ELR (cell line): Measurements from ENCODE around the gene CTRB1.

Experiments used
- DNase-seq: peaks from one replicate; pipeline ENCODE4 v3.0.0-alpha.2; 2015; ENCODE audit warnings: low read depth

Gene CTRB1

DNA sequence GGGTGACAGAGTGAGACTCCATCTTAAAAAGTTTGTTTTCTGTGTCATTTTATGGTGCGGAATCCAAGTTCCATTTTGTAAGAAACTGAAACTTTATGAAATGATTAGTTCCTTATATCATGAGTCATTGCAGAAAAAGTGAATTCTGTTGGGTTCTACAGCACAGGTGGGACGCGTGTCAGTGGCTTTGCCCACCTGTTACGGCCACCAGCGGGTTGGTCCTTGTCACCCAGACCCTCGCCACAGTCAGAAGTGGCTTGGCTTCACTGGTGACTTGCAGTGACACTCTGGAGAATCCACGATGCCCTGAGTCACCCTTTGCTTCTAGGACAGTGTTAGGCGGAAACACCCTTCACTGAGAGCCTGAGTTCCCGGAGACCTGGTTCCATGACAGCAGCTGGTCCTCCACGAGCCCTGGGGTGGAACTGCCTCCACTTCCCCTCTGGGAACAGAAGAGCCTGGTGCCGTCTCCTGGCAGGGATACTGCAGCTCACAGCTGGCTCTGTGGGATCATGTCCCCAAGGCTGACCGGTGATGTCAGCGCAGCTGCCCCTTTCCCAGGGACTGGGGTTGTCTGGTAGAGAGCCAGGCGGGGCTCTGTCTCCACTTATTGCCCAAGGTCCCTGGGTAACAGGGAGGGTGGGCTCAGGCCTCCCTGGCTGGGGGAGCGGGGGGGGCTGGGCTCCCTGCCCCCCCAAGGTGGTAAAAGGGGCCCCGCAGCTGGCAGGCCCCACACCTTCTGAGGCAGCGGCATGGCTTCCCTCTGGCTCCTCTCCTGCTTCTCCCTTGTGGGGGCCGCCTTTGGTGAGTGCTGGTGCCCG is at the start of gene CTRB1:
Gene CTRB1, plus strand, starts transcription at position 733 of the 821 bp plus-strand sequence. Its CDS starts 20 bp downstream, at position 753.
- DNase-seq: no peak

DNA sequence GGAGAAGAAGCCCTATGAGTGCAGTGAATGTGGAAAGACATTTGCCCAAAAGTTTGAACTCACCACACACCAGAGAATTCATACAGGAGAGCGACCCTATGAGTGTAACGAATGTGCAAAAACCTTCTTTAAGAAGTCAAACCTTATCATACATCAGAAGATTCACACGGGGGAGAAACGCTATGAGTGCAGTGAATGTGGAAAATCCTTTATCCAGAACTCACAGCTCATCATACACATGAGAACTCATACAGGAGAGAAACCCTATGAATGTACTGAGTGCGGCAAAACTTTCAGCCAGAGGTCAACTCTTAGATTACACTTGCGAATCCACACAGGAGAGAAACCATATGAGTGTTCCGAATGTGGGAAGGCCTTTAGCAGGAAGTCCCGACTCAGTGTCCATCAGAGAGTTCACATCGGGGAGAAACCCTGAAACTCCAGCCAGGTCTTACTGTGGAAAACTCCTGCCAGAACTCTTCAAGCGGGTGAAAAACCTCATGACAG is 48.8 kb upstream of the CTRB1 start:
- no peak for DNase-seq

DNA sequence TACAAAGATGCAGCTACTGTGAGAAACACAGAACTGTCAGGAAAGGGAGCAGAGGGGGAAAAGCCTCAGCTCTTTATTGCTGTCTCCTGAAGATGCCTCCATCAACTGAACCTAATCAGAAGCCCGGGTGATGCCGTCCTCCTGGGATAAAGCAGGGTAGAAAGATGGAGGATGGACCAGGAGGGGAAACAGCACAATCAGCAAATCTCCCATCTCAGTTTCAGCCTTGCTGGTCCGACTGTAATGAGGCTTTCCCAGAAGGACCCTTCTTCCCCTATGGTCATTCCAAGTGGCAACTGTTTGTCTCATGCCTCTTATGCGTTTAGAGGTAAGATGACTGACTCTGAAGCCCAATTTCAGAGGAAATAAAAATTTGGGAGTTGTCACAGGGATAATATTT is 46.2 kb upstream of the CTRB1 start:
- DNase-seq: no peak

DNA sequence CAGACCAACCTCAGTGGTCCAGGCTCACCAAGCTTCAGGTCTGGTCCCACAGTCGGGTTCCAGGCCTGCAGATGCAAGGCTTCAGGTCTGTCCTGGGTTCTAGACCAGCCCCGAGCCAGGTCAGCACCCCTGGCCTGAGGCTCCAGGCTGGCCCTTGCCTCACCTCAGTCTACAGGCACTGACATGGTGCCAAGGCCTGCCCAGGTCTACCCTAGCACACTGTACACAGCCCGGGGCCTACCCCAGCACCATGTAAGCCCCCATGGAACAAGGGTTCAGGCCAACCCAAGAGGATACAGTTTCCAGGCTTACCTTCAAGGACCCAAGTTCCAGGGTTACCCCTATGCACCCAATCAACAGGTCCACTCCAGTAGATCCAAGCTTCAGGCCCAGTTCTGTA is 43.7 kb upstream of the CTRB1 start:
- no peak for DNase-seq

DNA sequence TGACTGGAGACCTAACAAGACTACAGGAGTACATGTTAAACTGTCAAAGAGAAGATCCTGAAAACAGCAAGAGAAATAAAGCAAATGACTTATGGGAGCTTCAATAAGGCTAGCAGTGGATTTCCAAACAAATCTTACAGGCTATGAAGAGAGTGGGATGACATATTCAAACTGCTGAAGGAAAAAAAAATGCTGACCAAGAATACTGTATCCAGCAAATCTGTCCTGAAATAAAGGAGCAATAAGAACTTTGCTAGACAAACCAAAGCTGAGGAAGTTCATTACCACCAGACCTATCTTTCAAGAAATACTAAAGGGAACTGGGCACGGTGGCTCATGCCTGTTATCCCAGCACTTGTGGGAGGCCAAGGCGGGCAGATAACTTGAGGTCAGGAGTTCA is 41.9 kb upstream of the CTRB1 start:
- no peak for DNase-seq

DNA sequence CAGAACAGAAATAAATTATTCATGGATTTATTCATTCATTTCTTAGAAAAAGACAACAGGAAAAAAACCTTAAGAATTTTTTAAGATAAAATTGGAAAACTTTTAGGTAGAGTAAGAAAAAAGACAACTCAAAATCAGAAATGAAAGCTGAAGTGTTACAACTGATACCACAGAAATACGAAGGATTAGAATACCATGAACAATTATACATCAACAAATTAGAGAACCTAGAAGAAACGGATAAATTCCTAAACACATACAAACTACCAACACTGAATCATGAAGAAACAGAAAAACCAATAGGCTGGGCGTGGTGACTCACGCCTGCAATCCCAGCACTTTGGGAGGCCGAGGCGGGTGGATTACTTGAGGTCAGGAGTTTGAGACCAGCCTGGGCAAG is 39.6 kb upstream of the CTRB1 start:
- DNase-seq: no peak

DNA sequence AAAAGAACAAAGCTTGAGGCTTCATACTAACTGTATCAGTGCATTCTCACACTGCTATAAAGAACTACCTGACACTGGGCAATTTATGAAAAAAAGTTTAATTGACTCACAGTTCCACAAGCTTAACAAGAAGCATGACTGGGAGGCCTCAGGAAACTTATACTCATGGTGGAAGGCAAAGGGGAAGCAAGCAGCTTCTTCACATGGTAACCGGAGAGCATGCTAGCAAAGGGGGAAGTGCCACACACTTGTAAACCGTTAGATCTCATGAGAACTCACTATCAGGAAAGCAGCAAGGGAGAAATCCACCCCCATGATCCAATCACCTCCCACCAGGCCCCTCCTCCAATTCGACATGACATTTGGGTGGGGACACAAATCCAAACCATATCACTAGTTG is 37.2 kb upstream of the CTRB1 start:
- no peak for DNase-seq

DNA sequence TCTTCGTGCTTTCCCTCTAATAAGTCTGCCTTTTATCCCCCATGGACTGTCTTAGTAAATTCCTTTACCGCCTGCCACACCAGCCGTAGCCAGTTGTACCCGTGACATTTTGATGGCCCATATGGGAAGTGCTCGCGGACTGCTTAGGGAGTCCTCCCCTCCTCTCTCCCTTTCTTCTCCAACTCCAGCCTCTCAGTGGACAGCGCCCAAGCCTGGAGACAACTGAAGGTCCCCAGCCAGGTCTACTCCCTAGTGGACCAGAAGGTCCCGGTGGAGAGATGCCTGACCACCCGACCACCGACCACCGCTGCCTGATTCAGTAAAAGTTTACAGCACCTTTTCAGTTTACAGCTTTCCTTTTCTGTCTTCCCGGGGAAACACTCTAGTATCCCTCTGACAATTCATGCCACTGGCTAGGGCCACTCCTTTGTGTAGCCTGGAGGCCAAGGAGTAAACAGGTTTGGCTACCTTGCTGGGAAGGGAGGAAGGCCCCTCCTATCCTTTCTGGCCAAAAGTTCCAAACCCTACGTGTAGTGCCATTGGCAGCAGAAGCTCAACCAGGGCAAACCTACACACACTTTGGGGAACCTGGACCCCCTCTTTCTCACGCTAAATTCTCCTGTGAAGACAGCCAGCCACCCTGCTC is 29.8 kb upstream of the CTRB1 start:
- no peak for DNase-seq

DNA sequence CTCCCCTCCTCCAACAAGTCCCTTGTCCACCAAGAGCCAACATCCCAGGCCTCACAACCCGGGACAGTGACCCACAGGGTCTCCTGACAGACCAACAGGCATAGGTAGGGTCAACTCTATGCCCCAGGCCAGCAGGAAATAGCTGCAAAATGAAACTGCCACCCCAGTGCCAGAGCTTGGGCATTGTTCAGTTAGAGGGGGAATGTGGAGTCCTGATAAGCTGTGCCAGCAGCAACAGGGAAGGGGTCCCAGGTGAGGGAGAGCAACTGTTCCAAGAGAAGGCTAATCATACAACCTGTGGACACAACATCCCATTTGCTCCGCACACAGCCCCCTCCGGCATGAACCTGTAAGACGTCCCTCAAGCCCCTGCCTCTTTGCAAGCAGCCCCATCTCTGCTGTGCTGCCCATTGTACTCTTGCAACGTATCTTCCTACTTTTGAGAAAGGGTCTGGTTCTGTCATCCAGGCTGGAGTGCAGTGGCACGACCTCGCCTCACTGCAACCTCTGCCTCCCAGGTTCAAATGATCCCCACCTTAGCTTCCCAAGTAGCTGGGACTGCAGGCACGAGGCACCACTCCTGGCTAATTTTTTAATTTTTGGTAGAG is 29.0 kb upstream of the CTRB1 start:
- no peak for DNase-seq

DNA sequence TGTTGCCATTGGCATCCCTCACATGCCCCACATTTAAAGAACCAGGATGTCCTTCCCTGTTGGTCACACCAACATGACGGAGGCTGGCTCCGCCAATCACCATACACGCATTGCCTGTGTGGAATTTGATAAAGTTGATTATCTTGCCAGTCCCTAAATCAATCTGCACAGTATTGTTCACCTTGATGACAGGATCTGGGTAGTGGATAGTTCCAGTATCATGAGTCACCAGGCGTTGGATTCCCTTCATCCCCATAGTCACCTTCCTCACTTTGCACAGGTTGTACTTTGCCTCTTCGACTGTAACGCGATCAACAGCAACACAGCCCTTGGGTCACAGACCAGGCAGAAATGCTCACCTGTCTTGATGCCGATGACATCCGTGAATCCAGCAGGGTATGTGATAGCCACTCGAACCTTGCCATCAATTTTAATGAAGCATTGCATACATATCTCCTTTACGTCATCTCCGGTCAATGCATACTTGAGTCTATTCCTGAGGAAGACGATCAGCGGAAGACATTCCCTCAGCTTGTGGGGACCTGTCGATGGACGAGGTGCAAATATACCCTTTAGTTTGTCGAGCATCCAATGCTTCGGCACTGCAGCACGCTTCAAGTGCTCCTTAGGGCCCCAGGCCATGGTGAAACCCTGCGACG is 26.1 kb upstream of the CTRB1 start:
- DNase-seq: no peak

DNA sequence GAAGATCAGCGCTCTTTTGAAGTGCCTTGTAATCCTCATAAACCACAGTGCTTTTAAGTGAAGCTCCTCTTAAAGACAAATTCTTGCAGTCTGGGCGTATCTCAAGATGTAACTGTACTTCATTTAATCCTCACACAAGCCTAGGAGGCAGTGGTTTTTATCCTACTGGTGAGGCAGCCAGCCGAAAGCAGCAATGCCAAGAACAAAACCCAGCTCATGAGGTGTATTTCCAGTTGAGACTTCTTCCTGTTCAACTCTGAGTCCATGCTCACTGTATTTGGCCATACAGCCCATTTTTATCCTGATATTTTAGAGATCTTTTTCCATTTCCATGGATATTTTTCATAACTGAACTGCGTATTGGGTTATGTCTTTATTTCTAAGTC is 25.5 kb upstream of the CTRB1 start:
- no peak for DNase-seq

DNA sequence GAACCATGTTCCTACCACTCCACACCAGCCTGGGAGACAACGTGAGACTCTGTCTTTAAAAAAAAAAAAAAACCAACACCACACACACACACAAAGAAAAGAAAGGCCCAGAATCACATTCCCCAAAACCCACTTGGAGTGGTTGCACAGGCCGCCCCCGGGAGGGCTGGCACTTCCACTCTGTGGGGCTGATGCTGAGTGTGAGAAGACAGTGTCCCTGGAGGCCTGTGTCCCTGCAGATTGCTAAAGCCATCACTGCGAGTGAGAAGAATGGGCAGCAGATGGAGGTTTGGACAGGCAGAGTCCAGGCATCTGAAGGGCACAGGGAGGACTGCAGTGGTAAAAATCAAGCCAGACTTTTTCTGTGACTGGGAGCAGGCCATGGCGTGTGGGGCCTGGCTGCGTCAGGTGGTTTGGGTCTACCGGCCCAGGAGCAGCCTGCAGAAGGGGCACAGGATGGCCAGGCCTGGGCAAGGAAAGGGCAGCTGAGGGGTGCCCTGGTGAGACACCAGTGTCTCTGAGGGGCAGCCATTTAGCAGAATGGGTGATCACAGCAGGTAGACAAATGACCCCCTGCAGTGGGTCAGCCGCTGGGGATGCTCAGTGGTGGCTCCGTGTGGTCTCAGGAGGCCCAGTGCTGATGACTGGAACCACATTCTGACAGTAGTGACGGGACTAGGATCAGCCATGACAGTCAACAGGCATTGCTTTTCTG is 24.9 kb upstream of the CTRB1 start:
- no peak for DNase-seq

DNA sequence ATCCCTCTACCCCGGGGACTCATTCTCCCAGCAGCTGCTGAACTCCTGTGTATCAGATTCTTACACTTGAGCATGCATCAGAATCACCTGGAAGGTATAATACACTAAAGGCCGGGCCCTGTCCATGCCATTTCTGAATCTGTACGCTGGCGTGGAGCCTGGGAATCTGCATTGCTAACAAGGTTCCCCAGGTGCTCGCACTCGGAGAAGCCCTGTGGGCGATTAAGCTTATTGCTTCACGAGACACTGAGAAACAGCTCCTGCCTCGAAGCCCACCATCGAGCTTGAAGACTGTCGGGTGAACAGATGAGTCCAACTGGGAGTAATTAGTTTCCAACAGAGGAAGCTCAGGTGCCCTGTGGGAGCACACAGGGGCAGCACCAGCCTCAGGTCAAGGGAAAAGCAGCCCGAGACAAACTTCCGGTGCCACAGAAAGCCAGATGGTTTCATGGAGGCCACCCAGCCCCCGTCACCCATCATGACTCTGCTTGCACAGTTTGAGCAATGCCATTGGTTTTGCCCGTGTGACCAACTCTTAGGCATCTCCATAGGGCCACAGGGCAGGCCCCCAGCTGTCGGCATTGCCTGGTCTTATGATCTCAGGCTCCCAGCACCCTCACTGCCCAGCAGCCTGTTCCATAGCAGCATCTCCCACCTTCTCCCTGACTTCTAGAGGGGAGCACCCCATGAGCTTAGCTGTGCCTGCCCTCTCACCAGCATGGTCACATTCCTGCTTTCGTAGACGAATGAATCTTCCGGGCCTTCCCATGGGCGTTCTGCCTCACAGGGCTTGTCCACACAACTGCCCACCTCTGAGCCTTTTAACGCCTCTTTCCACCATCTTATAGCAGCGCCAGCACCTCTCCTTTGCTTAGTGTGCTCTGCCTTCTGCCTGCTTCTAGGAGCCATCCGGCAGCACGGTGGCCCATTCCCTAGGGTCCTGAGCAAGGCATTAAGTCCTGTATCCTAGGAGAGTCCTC is 22.7 kb upstream of the CTRB1 start:
- DNase-seq: no peak

DNA sequence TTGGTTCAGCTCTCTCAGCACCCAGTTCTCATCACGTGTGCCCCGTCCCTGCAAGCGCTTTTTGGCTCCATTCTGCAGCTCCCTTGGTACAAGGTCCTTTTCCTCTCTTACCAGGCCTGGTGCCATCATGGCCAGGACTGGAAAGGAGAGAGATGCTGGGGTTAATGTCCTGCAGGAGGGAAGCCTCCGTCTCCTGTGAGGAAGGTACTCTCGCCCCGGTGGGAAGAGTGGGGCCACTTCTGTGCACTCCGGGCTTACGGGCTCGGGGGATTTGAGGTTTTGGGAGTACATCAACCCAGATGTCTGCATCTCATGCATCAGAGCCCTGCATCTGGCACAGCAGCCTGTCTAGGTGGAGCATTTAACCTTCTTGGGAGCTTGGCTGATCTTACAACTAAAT is 22.0 kb upstream of the CTRB1 start:
- no peak for DNase-seq

DNA sequence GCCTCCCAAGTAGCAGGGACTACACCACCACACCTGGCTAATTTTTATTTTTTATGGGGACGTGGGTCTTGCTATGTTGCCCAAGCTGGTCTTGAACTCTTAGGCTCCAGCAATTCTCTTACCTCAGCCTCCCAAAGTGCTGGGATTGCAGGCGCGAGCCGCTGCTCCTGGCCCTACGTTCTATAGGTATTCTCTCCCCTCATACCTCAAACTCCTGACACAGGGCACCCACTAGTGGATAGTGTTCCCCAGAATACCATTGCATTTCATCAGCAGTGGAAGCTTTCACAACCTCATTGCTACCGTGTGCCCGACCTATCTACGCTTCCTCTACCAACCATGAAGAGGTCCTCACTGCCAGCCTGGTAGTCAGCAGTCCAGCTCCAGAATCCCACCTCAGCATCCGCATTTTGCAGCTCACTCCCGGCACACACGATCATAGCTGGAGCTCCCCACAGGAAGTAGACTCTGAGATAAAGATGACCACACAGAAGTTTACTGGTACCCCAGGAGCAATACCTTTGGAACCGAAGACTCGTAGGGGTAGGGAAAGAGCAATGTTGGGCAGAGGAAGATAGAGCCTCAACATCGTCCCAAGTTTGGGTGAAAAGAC is 21.2 kb upstream of the CTRB1 start:
- DNase-seq: peak; percentile 24

DNA sequence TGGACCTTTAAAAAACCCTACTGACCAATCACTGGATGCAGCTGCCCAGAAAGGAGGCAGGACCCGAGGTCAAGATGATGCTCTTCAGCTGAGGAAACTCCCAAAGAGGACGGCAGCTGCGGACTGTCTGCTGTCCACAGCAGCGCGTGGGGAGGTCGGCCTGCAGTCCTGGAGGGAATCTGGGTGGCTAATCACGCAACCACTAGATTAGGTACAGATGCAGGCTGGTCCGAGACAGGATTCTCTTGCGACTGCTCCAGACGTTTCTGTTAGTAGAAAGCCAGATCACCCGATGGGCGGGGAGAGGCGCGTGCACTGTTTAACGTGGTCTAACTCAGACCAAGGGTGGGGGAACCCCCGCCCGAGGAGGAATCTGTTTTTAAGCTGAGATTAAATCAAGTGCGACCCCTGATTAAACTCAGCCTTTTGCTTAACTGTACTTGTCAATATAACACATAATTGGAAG is 20.6 kb upstream of the CTRB1 start:
- peak; percentile 43 for DNase-seq

DNA sequence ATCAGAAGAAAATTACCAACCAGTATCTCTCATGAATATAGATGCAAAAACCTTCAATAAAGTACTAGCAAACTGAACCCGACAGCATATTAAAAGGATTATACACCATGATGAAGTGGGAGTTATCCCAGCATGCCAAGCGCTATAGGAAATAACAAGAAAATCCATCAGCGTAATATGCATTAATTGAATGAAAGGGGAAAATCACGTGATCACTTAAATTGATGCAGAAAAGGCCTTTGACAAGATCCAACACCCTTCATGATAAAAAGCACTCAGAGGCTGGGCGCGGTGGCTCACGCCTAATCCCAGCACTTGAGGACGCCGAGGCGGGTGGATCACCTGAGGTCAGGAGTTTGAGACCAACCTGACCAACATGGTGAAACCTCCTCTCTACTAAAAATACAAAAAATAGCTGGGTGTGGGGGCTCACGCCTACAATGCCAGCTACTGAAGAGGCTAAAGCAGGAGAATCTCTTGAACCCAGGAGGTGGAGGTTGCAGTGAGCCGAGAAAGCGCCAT is 16.7 kb upstream of the CTRB1 start:
- DNase-seq: no peak

DNA sequence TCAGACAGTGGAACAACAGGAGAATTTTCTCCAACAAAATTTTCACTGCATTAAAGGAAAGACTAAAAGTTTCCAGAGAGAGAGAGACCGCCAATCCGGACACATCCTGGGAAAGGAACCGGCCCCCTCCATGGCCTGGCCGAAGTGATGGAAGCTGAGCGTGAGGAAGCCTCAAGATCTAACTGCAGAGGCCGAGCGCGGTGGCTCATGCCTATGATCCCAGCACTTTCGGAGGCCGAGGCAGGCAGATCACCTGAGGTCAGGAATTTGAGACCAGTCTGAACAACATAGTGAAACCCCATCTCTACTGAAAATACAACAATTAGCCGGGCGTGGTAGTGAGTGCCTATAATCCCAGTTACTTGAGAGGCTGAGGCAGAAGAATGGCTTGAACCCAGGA is 15.7 kb upstream of the CTRB1 start:
- DNase-seq: no peak

DNA sequence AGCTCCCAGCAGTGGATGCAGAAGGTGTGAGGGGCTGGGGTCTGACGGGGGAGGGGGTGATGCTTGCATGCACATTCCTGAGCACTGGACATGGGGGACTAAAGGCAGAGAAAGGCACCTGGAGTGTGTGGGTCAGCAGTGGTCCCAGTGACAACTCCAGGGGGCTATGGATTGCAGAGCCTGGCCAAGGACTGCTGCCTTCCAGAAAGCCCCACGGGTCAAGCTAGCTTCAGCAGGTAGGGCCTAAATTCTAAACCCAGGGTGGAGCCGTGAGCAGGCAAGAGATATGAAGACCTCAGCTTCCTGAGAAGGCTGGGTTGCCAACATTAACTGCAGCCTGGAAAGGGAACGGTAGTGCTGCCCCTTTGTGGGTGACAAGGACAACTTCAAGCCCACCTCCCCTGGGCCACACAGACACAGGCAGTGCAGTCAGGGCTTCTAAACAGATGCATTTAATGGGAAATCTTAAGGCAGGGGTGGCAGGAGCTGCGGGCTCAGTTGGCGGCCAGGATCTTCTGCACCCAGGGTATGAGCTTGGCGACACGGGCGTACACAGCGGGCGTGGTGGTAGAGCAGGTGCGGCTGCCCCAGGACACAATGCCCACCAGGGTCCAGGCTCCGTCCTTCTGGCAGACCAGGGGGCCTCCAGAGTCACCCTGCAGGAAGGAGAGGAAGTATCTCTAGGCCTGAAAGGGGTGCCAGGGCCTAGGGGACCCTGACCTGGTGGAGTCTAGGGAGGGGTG is 14.9 kb upstream of the CTRB1 start:
- DNase-seq: no peak
